Thymus (tissue), 14 donors: Measurements from ENCODE around the gene ZNF646. TPM values are rescaled to one million over a fixed set of nuclear protein-coding genes. Genes with fewer than 3 reads are reported as not detected.

ENCODE experiments used
- DNase-seq, 9 donors: peaks; one replicate each; pipeline ENCODE4 v3.0.0-alpha.2; 2013; ENCODE audit warnings: low spot score in 9 of 9, low read depth in 6 of 9, missing footprints in 1 of 9
- H3K27ac ChIP-seq, 2 donors: one replicate each; pipeline ENCODE4 v1.5.1; 2013; ENCODE audit warnings: control low read depth in 1 of 2, low read depth in 1 of 2, low read length in 1 of 2, mild to moderate bottlenecking in 1 of 2, moderate library complexity in 1 of 2
- H3K27me3 ChIP-seq, 2 donors: one replicate each; pipeline ENCODE4 v1.5.1; 2013; ENCODE audit warnings: low read length in 1 of 2; ENCODE audit not compliant: control insufficient read depth in 2 of 2, insufficient read depth in 1 of 2
- H3K36me3 ChIP-seq, 2 donors: one replicate each; pipeline ENCODE4 v1.5.1; 2013; ENCODE audit warnings: low read length in 1 of 2, mild to moderate bottlenecking in 1 of 2, moderate library complexity in 1 of 2; ENCODE audit not compliant: control insufficient read depth in 2 of 2, insufficient read depth in 2 of 2
- H3K4me1 ChIP-seq, 2 donors: one replicate each; pipeline ENCODE4 v1.5.1; 2013; ENCODE audit warnings: low read length in 2 of 2; ENCODE audit not compliant: control insufficient read depth in 2 of 2, insufficient read depth in 2 of 2
- H3K4me3 ChIP-seq, 2 donors: one replicate each; pipeline ENCODE4 v1.5.1; 2013; ENCODE audit warnings: low read length in 2 of 2, control low read depth in 1 of 2, mild to moderate bottlenecking in 1 of 2
- H3K9me3 ChIP-seq, 2 donors: one replicate each; pipeline ENCODE4 v1.5.1; 2013; ENCODE audit warnings: low read length in 1 of 2, mild to moderate bottlenecking in 1 of 2; ENCODE audit not compliant: control insufficient read depth in 2 of 2, insufficient read depth in 1 of 2
- WGBS: extraction: QIAGEN DNeasy Blood & Tissue Kit; methylation state at CpG from one replicate; pipeline ENCODE4 v1.1.7; 2013; 5-methylcytosine and 5-hydroxymethylcytosine counted together
- long read RNA-seq, 10 donors: transcript quantifications; one replicate each; lab custom pipeline, GENCODE V29; 2026
- polyA plus RNA-seq: library from polyadenylated mRNA; stranded (reverse); fragments of 200-250 nt; gene quantifications from one replicate; pipeline ENCODE4 v1.2.3, GENCODE V29; 2013
- total RNA-seq: library from RNA; stranded (reverse); fragments of 120-200 nt; gene quantifications from one replicate; pipeline ENCODE4 v1.2.4, GENCODE V29; 2013
- donor health status: healthy.

ZNF646 gene
- 12.7 TPM for total RNA-seq
- 8.1 TPM for polyA plus RNA-seq
- long read RNA-seq, donor 1, full-length matches to known transcripts = 3 of 3 reads
- long read RNA-seq, donor 1, partial matches to known transcripts = 0 of 3 reads
- long read RNA-seq, donor 1, other reads (novel, unspliced or antisense) = 0 of 3 reads
- long read RNA-seq, donor 2 = 0 reads
- long read RNA-seq, donor 3, full-length matches to known transcripts = 22 of 22 reads
- long read RNA-seq, donor 3, partial matches to known transcripts = 0 of 22 reads
- long read RNA-seq, donor 3, other reads (novel, unspliced or antisense) = 0 of 22 reads
- long read RNA-seq, donor 4, full-length matches to known transcripts = 17 of 17 reads
- long read RNA-seq, donor 4, partial matches to known transcripts = 0 of 17 reads
- long read RNA-seq, donor 4, other reads (novel, unspliced or antisense) = 0 of 17 reads
- long read RNA-seq, donor 5, full-length matches to known transcripts = 23 of 23 reads
- long read RNA-seq, donor 5, partial matches to known transcripts = 0 of 23 reads
- long read RNA-seq, donor 5, other reads (novel, unspliced or antisense) = 0 of 23 reads
- long read RNA-seq, donor 6, full-length matches to known transcripts = 20 of 20 reads
- long read RNA-seq, donor 6, partial matches to known transcripts = 0 of 20 reads
- long read RNA-seq, donor 6, other reads (novel, unspliced or antisense) = 0 of 20 reads
- long read RNA-seq, donor 7, full-length matches to known transcripts = 11 of 11 reads
- long read RNA-seq, donor 7, partial matches to known transcripts = 0 of 11 reads
- long read RNA-seq, donor 7, other reads (novel, unspliced or antisense) = 0 of 11 reads
- long read RNA-seq, donor 8, full-length matches to known transcripts = 12 of 12 reads
- long read RNA-seq, donor 8, partial matches to known transcripts = 0 of 12 reads
- long read RNA-seq, donor 8, other reads (novel, unspliced or antisense) = 0 of 12 reads
- long read RNA-seq, donor 9, full-length matches to known transcripts = 7 of 7 reads
- long read RNA-seq, donor 9, partial matches to known transcripts = 0 of 7 reads
- long read RNA-seq, donor 9, other reads (novel, unspliced or antisense) = 0 of 7 reads
- long read RNA-seq, donor 10, full-length matches to known transcripts = 18 of 18 reads
- long read RNA-seq, donor 10, partial matches to known transcripts = 0 of 18 reads
- long read RNA-seq, donor 10, other reads (novel, unspliced or antisense) = 0 of 18 reads

DNA sequence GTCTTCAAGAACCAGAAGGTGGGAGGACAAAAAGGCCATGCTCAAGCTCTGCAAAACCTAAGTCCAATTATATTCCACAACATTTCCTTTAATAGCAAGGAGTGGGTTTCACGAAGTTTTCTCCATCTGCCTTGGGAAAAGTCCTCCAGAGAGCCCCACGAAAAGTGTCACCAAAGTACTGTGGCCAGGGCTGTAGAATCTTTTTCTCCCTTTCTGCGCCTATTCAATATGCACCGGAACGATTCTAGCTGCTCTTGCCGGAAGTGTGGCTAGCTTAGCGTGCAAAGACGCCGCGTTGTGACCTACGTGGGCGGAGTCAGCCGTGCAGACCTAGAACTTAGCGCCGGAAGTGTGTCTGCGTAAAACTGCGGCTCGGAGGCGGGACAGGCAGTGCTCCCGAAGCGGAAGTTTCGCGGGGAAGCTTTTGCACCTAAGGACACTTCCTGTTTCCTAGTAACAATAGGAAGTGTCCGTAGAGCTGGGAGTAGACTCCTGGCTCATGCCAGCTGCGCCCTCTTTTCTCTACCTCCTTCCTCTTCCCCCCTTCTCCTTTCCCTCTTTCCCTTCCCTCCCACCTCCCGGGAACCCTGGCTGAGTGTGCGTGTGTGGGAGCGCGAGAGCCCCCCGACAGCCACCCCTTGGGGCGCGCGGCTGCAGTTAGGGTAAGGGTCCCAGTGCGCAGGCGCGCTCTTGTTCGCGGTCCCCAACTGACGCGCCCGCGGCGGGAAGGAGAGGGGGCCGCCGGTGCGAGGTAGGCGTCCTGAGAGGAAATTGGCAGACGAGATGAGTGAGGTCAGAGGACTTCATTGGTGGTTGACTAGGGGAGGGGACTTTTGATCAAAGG lies at the start of gene ZNF646, which contains the start of gene ZNF668:
TSS of gene ZNF646 (plus strand) at position 453 of the 844 bp plus-strand sequence. CDS start 1,903 bp downstream, outside the sequence.
TSS of gene ZNF668 (minus strand) at position 271 of the 844 bp plus-strand sequence. CDS start 9,781 bp downstream, outside the sequence.
- Histone ChIP-seq H3K4me1 (peaks cover 13 to 15% of the 10 kb centered on the region in 2 donors), H3K9me3 (no peaks in the 10 kb centered on the region), H3K36me3 (peaks cover 29 to 33% of the 10 kb centered on the region in 2 donors), H3K27me3 (no peaks in the 10 kb centered on the region), H3K27ac (peak within 1 kb of the TSS; percentile 98 to 99), H3K4me3 (peak within 1 kb of the TSS; percentile 89 to 100)
- peak; percentile 95 to 99 (median 98) for DNase-seq
- WGBS = under 1% methylated on average over 48 of the region's 48 CpGs

DNA sequence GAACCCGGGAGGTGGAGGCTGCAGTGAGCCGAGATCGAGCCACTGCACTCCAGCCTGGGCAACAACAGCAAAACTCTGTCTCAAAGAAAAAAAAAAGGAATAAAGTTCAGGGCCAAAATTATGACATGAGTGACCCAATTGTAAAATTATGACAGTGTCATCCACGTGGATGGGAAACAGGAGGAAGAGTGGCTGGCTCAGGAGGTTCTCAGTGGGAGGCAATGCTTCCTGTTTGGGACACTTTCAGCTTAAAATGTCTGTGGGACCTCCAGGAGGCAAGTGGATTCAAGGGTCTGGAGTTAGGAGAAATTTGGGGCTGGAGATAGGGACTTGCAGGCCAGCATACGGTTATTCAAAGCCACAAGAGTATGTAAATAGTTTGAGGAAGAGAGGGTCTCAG lies 48.9 kb upstream of the ZNF646 start:
- no peak for DNase-seq
- Histone ChIP-seq H3K9me3 (no peaks in the 10 kb centered on the region), H3K4me3 (no peak overlapping the region), H3K27ac (no peak overlapping the region), H3K4me1 (no peaks in the 10 kb centered on the region), H3K27me3 (no peaks in the 10 kb centered on the region), H3K36me3 (no peaks in the 10 kb centered on the region)
- 93% methylated on average over 5 of the region's 5 CpGs for WGBS

DNA sequence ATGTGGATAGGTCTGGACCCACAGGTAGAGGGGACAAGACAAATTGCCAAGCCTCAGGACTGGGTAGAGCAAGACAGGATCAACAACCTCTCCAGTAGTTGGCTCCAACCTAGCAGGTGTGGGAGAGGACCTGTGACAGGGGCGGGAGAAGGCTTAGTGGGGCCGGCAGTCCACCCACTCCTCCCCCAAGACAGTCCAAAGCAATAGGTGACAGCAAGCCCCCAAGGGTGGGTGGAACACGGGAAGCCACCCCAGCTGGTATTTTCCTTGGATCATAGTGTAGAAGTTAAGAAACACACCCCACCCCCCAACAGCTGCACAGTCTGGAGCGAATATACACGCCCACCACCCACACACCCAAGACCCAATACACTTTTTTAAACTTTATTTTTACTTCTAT lies 45.0 kb upstream of the ZNF646 start:
- Histone ChIP-seq H3K9me3 (no peaks in the 10 kb centered on the region), H3K4me3 (no peak overlapping the region), H3K27me3 (no peaks in the 10 kb centered on the region), H3K36me3 (no peaks in the 10 kb centered on the region), H3K27ac (no peak overlapping the region), H3K4me1 (peaks cover under 1 to 11% of the 10 kb centered on the region in 2 donors)
- 96% methylated on average over 5 of the region's 5 CpGs for WGBS
- DNase-seq = no peak

GRCh38 chr16:31031276-31031675 lies 42.9 kb upstream of the ZNF646 start:
- Histone ChIP-seq H3K36me3 (peaks cover 5 to 14% of the 10 kb centered on the region in 2 donors), H3K9me3 (no peaks in the 10 kb centered on the region), H3K27ac (no peak overlapping the region), H3K27me3 (no peaks in the 10 kb centered on the region), H3K4me3 (no peak overlapping the region), H3K4me1 (peaks cover 4 to 14% of the 10 kb centered on the region in 2 donors)
- WGBS = 97% methylated on average over 4 of the region's 4 CpGs
- DNase-seq = no peak

GRCh38 chr16:31032736-31033708 lies 41.2 kb upstream of the ZNF646 start, which contains the start of gene STX4:
Gene STX4, plus strand, starts transcription at chr16:31033558. Its CDS starts 248 bp downstream, at chr16:31033806.
- H3K4me3 ChIP-seq = peak within 1 kb of the TSS; percentile 73 to 92
- peaks cover 8 to 19% of the 10 kb centered on the region in 2 donors for H3K36me3 ChIP-seq
- no peaks in the 10 kb centered on the region for H3K27me3 ChIP-seq
- H3K4me1 ChIP-seq = peaks cover 4 to 14% of the 10 kb centered on the region in 2 donors
- peak within 1 kb of the TSS; percentile 91 to 92 for H3K27ac ChIP-seq
- H3K9me3 ChIP-seq = no peaks in the 10 kb centered on the region
- DNase-seq = peak; percentile 89 to 98 (median 95)
- under 1% methylated on average over 75 of the region's 75 CpGs for WGBS

- DNase-seq = peak; percentile 69 to 92 (median 82)
- WGBS = 1% methylated on average over 47 of the region's 47 CpGs
- Histone ChIP-seq H3K36me3 (peaks cover 17 to 23% of the 10 kb centered on the region in 2 donors), H3K9me3 (no peaks in the 10 kb centered on the region), H3K27me3 (no peaks in the 10 kb centered on the region), H3K4me3 (peak overlapping the region; percentile 73 to 92), H3K4me1 (peaks cover 4 to 14% of the 10 kb centered on the region in 2 donors), H3K27ac (peak overlapping the region; percentile 67 to 79)
These were observed 40.3 kb upstream of the ZNF646 start for GRCh38 chr16:31033709-31034492.

DNA sequence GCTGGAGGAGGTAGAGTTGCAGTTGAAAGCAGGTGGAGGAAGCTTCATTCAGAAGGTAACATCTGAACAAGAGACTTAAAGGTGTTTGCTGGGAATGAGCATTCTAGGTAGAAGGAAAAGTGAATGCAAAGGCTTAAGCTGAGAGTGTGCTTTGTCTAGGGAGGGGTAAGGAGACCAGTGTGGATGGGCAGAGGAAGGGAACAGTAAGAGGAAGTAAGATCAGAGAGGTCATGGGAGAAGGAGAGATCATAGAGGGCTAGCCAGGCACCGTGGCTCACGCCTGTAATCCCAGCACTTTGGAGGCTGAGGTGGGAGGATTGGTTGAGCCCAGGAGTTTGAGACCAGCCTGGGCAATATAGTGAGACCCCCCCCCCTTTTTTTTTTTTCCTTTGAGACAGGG lies 37.5 kb upstream of the ZNF646 start:
- Histone ChIP-seq H3K27me3 (no peaks in the 10 kb centered on the region), H3K4me3 (no peak overlapping the region), H3K27ac (no peak overlapping the region), H3K4me1 (peaks cover 4 to 14% of the 10 kb centered on the region in 2 donors), H3K9me3 (no peaks in the 10 kb centered on the region), H3K36me3 (peaks cover 35 to 37% of the 10 kb centered on the region in 2 donors)
- 63% methylated on average over 2 of the region's 2 CpGs for WGBS
- no peak for DNase-seq
